Measurements from ENCODE around the gene TIGD3. TPM values are rescaled to one million over a fixed set of nuclear protein-coding genes. Genes with fewer than 3 reads are reported as not detected.

TIGD3 gene
- total RNA-seq, 1 experiment from 2014 or later, result 3.0 TPM

DNA sequence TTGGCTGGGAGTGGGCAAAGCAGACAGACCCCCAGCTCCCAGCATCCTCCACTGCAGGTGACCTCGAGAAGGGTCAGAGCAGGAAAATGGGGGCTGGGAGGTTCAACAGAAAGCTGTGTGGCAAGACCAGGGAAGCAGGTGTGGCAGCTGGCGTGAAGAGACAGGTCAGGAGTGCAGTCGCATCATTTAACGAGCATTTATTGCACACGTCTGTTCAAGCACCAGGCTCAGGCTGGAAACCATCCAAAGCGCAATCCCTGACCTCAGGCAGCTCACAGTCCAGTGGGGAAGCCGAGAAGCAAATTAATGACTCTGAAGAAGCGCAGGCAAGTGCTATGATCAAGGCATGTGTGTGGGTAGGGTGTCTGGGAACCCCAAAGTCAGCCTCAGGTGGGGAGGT lies 20.5 kb downstream of the TIGD3 start:
- Mint-ChIP-seq H3K27me3 (ENCODE audit: insufficient read depth, unreplicated experiment) (no peaks in the 10 kb centered on the region), H3K36me3 (ENCODE audit: insufficient read depth, unreplicated experiment) (peaks cover 4% of the 10 kb centered on the region), H3K27ac (ENCODE audit: unreplicated experiment) (no peak overlapping the region), H3K9me3 (ENCODE audit: unreplicated experiment) (no peaks in the 10 kb centered on the region), H3K4me1 (ENCODE audit: low read depth, unreplicated experiment) (peaks cover 24% of the 10 kb centered on the region), H3K4me3 (ENCODE audit: unreplicated experiment) (no peak overlapping the region)
- ChIA-PET POLR2A (no interaction called here), CTCF (interaction anchor here (1.1 kb wide), 1 partner anchor 96 kb away, joined by 4 read pairs; no protein-coding TSS in a partner anchor)
- H3K27me3 ChIP-seq (replicated peaks; ENCODE audit: control insufficient read depth, insufficient read depth, low read length), result no peaks in the 10 kb centered on the region
- H3K4me1 ChIP-seq, result peaks cover 46% of the 10 kb centered on the region
- TF ChIP-seq, protein P1, sequence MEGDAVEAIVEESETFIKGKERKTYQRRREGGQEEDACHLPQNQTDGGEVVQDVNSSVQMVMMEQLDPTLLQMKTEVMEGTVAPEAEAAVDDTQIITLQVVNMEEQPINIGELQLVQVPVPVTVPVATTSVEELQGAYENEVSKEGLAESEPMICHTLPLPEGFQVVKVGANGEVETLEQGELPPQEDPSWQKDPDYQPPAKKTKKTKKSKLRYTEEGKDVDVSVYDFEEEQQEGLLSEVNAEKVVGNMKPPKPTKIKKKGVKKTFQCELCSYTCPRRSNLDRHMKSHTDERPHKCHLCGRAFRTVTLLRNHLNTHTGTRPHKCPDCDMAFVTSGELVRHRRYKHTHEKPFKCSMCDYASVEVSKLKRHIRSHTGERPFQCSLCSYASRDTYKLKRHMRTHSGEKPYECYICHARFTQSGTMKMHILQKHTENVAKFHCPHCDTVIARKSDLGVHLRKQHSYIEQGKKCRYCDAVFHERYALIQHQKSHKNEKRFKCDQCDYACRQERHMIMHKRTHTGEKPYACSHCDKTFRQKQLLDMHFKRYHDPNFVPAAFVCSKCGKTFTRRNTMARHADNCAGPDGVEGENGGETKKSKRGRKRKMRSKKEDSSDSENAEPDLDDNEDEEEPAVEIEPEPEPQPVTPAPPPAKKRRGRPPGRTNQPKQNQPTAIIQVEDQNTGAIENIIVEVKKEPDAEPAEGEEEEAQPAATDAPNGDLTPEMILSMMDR (IDR thresholded peaks at IDR 0.05; ENCODE audit: insufficient read depth in 1 of 2, low read depth in 1 of 2, low read length in 1 of 2, severe bottlenecking in 1 of 2, unreplicated experiment in 1 of 2), result no peak
- no peak for DNase-seq
- H3K36me3 ChIP-seq (ENCODE audit: control insufficient read depth, insufficient read depth, low read length), result no peaks in the 10 kb centered on the region
- no TSS peak for BruUV-seq (replicated peaks)
- intact Hi-C loops (cut with micrococcal nuclease; ENCODE audit: unreplicated experiment), result no loop called here
- no peak overlapping the region for H3K4me3 ChIP-seq (ENCODE audit: low read depth, low read length)
- H3K9me3 ChIP-seq, result no peaks in the 10 kb centered on the region

DNA sequence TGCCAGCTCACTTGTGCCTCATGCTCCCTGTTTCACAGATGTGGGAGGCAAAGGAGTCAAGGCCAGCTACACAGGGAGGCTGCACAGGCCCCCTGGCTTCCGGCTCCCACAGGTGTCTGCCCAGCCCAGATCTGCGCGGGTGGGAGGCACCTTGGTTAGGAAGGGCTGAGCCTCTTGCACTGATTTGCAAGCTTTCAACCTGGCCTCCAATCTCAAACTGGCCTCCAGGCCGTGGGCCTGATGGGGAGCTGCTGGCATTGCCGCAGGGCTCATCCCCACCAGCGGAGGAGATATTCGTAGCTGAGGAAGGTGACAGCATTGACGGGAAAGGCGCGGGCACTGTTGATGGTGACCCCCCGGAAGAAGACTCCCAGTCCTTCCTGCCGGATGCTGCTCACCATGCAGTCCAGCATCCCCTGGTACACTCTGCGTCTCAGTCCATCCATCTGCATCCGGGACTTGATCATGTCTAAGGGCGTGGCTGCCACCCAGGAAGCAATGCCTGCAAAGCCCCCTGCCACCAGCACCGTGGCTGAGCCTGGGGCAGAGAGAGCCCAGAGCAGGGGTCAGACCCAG lies 21.7 kb downstream of the TIGD3 start:
- no TSS peak for BruUV-seq (replicated peaks)
- TF ChIP-seq, protein P1 (IDR thresholded peaks at IDR 0.05; ENCODE audit: insufficient read depth in 1 of 2, low read depth in 1 of 2, low read length in 1 of 2, severe bottlenecking in 1 of 2, unreplicated experiment in 1 of 2), result no peak
- H3K27ac Mint-ChIP-seq (ENCODE audit: unreplicated experiment), result no peak overlapping the region
- H3K9me3 Mint-ChIP-seq (ENCODE audit: unreplicated experiment), result no peaks in the 10 kb centered on the region
- Histone ChIP-seq H3K36me3 (ENCODE audit: control insufficient read depth, insufficient read depth, low read length) (no peaks in the 10 kb centered on the region), H3K4me3 (ENCODE audit: low read depth, low read length) (no peak overlapping the region), H3K9me3 (no peaks in the 10 kb centered on the region), H3K27me3 (replicated peaks; ENCODE audit: control insufficient read depth, insufficient read depth, low read length) (no peaks in the 10 kb centered on the region), H3K4me1 (peaks cover 46% of the 10 kb centered on the region)
- POLR2A ChIA-PET, result interaction anchor here (0.7 kb wide), 1 partner anchor 641 kb away, joined by 5 read pairs; no protein-coding TSS in a partner anchor
- intact Hi-C loops (cut with micrococcal nuclease; ENCODE audit: unreplicated experiment), result no loop called here
- H3K4me3 Mint-ChIP-seq (ENCODE audit: unreplicated experiment), result no peak overlapping the region
- CTCF ChIA-PET, result interaction anchor here (0.8 kb wide), 1 partner anchor 9 kb away, joined by 7 read pairs; no protein-coding TSS in a partner anchor
- no peak for DNase-seq
- H3K27me3 Mint-ChIP-seq (ENCODE audit: insufficient read depth, unreplicated experiment), result no peaks in the 10 kb centered on the region
- H3K4me1 Mint-ChIP-seq (ENCODE audit: low read depth, unreplicated experiment), result peaks cover 19% of the 10 kb centered on the region
- H3K36me3 Mint-ChIP-seq (ENCODE audit: insufficient read depth, unreplicated experiment), result no peaks in the 10 kb centered on the region

DNA sequence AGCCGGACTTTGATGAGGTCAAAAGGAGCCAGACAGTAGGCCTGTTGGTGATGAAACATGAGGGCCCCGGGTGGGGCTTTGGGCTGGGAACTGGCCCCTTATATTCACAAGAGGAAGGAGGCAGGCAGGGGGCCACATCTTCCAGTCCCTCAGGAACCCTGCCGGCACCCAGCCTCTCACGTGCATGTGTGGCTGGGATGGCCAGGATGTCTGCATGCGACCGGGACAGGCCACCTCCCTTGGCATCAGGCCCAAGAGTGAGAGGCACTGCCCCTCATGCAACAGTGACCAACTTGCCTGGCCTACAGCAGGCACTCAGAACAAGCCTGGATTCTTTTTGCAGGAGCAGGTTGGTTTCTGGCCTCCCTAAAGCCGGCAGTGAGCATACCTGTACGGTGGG lies 22.5 kb downstream of the TIGD3 start:
- peaks cover 41% of the 10 kb centered on the region for H3K4me1 ChIP-seq
- H3K9me3 Mint-ChIP-seq (ENCODE audit: unreplicated experiment), result no peaks in the 10 kb centered on the region

More for the DNA sequence above, 22.5 kb downstream of the TIGD3 start:
- H3K4me3 Mint-ChIP-seq (ENCODE audit: unreplicated experiment), result no peak overlapping the region
- no peaks in the 10 kb centered on the region for H3K9me3 ChIP-seq
- no peak overlapping the region for H3K4me3 ChIP-seq (ENCODE audit: low read depth, low read length)
- no TSS peak for BruUV-seq (replicated peaks)
- H3K27me3 ChIP-seq (replicated peaks; ENCODE audit: control insufficient read depth, insufficient read depth, low read length), result no peaks in the 10 kb centered on the region
- peaks cover 4% of the 10 kb centered on the region for H3K36me3 Mint-ChIP-seq (ENCODE audit: insufficient read depth, unreplicated experiment)
- DNase-seq, result no peak
- no peaks in the 10 kb centered on the region for H3K27me3 Mint-ChIP-seq (ENCODE audit: insufficient read depth, unreplicated experiment)
- H3K27ac Mint-ChIP-seq (ENCODE audit: unreplicated experiment), result no peak overlapping the region
- peaks cover 17% of the 10 kb centered on the region for H3K4me1 Mint-ChIP-seq (ENCODE audit: low read depth, unreplicated experiment)
- CTCF ChIA-PET, result no interaction called here
- intact Hi-C loops (cut with micrococcal nuclease; ENCODE audit: unreplicated experiment), result no loop called here
- TF ChIP-seq, protein P1 (IDR thresholded peaks at IDR 0.05; ENCODE audit: insufficient read depth in 1 of 2, low read depth in 1 of 2, low read length in 1 of 2, severe bottlenecking in 1 of 2, unreplicated experiment in 1 of 2), result no peak
- POLR2A ChIA-PET, result no interaction called here
- no peaks in the 10 kb centered on the region for H3K36me3 ChIP-seq (ENCODE audit: control insufficient read depth, insufficient read depth, low read length)
